Osteoblast (primary cell): ENCODE measurements around the gene BBC3. TPM values are rescaled to one million over a fixed set of nuclear protein-coding genes. Genes with fewer than 3 reads are reported as not detected.

ENCODE experiments used
- DNase-seq: peaks from one replicate; pipeline ENCODE4 v3.0.0; 2011; ENCODE audit warnings: low spot score, mixed read lengths; ENCODE audit not compliant: insufficient read length; ENCODE audit errors: missing footprints
- H2AFZ ChIP-seq: 2 replicates; pipeline ENCODE4 v1.6.0; 2011; ENCODE audit warnings: mild to moderate bottlenecking, low read length
- H3K27ac ChIP-seq: 2 replicates; pipeline ENCODE4 v1.5.1; 2011; ENCODE audit warnings: mild to moderate bottlenecking, low read depth, low read length, moderate library complexity
- H3K27me3 ChIP-seq: 2 replicates; pipeline ENCODE4 v1.6.0; 2012; ENCODE audit warnings: mild to moderate bottlenecking, control low read depth, inconsistent platforms, low read length, moderate library complexity; ENCODE audit not compliant: insufficient read depth
- H3K36me3 ChIP-seq: 2 replicates; pipeline ENCODE4 v1.5.1; 2011; ENCODE audit warnings: mild to moderate bottlenecking, low read length, control low read depth, moderate library complexity; ENCODE audit not compliant: insufficient read depth
- H3K4me1 ChIP-seq: 2 replicates; pipeline ENCODE4 v1.5.1; 2011; ENCODE audit warnings: mild to moderate bottlenecking, low read length, control low read depth, moderate library complexity; ENCODE audit not compliant: insufficient read depth
- H3K4me2 ChIP-seq: 2 replicates; pipeline ENCODE4 v1.6.0; 2011; ENCODE audit warnings: mild to moderate bottlenecking, low read length; ENCODE audit not compliant: insufficient read depth
- H3K4me3 ChIP-seq: fragments of 200-600 bp; sonication (generic); 3 replicates; pipeline ENCODE4 v1.5.1; 2012; ENCODE audit warnings: mild to moderate bottlenecking, low read length, inconsistent platforms; ENCODE audit not compliant: insufficient read depth
- H3K79me2 ChIP-seq: 2 replicates; pipeline ENCODE4 v1.6.0; 2012; ENCODE audit warnings: mild to moderate bottlenecking, low read length, control low read depth, inconsistent platforms; ENCODE audit not compliant: insufficient read depth
- H3K9me3 ChIP-seq: 2 replicates; pipeline ENCODE4 v1.5.1; 2011; ENCODE audit warnings: low read depth, low read length, control low read depth
- H4K20me1 ChIP-seq: 2 replicates; pipeline ENCODE4 v1.6.0; 2012; ENCODE audit warnings: mild to moderate bottlenecking, low read length, control low read depth; ENCODE audit not compliant: insufficient read depth
- total RNA-seq: library from RNA; depleted of rRNA; stranded (reverse); fragments of >200 nt; gene quantifications from 2 replicates; pipeline ENCODE4 v1.2.3, GENCODE V29; 2012
- TF ChIP-seq, protein P1 (sequence below): IDR thresholded peaks from 2 replicates; pipeline ENCODE4 v1.5.1; 2011; ENCODE audit warnings: mild to moderate bottlenecking, low read depth, low read length, moderate library complexity; ENCODE audit errors: extremely low read depth

Gene BBC3
- total RNA-seq, 1 donor = 28.2 TPM

DNA sequence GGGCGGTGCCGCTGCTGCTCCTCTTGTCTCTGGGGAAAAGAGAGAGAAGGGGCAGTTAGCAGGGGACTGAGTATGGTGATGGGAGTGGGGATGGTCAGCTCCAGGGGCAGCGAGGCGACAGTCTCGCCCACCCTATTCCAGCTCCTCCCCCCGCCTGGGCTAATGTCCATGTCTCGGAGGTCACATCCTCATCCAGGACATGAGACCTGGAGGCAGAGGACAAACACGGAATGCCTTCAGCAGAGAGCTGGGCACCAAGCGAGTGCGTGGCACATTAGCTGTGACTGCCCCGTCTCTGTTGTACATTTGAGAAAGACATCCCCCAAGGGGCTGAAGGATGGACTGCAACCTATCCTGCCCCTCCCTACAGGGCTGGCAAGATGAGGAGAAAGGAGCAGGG lies 9.1 kb downstream of the BBC3 start:
- no peaks in the 10 kb centered on the region for H3K27me3 ChIP-seq

GRCh38 chr19:47221080-47221841 lies 9.7 kb downstream of the BBC3 start:
- Histone ChIP-seq H3K9me3 (no peaks in the 10 kb centered on the region), H3K36me3 (peaks cover 24% of the 10 kb centered on the region)

More for the DNA sequence above, 9.1 kb downstream of the BBC3 start:
- Histone ChIP-seq H3K4me1 (peaks cover 12% of the 10 kb centered on the region), H3K27ac (no peak overlapping the region), H3K9me3 (no peaks in the 10 kb centered on the region), H3K36me3 (peaks cover 24% of the 10 kb centered on the region), H3K79me2 (peaks cover 13% of the 10 kb centered on the region), H3K4me3 (no peak overlapping the region), H2AFZ (no peak overlapping the region), H3K4me2 (no peak overlapping the region), H4K20me1 (no peaks in the 10 kb centered on the region)
- peak; percentile 52 for DNase-seq
- TF ChIP-seq, protein P1, sequence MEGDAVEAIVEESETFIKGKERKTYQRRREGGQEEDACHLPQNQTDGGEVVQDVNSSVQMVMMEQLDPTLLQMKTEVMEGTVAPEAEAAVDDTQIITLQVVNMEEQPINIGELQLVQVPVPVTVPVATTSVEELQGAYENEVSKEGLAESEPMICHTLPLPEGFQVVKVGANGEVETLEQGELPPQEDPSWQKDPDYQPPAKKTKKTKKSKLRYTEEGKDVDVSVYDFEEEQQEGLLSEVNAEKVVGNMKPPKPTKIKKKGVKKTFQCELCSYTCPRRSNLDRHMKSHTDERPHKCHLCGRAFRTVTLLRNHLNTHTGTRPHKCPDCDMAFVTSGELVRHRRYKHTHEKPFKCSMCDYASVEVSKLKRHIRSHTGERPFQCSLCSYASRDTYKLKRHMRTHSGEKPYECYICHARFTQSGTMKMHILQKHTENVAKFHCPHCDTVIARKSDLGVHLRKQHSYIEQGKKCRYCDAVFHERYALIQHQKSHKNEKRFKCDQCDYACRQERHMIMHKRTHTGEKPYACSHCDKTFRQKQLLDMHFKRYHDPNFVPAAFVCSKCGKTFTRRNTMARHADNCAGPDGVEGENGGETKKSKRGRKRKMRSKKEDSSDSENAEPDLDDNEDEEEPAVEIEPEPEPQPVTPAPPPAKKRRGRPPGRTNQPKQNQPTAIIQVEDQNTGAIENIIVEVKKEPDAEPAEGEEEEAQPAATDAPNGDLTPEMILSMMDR = no peak

GRCh38 chr19:47215581-47215980 lies 15.4 kb downstream of the BBC3 start:
- Histone ChIP-seq H3K27ac (no peak overlapping the region), H2AFZ (no peak overlapping the region), H3K9me3 (no peaks in the 10 kb centered on the region), H3K4me1 (peaks cover 3% of the 10 kb centered on the region), H3K4me3 (no peak overlapping the region), H3K79me2 (no peaks in the 10 kb centered on the region), H3K27me3 (no peaks in the 10 kb centered on the region), H3K36me3 (peaks cover 15% of the 10 kb centered on the region), H4K20me1 (no peaks in the 10 kb centered on the region), H3K4me2 (no peak overlapping the region)
- no peak for DNase-seq
- TF ChIP-seq, protein P1 = no peak

More at GRCh38 chr19:47221080-47221841, 9.7 kb downstream of the BBC3 start:
- no peak overlapping the region for H3K4me2 ChIP-seq
- DNase-seq = peak; percentile 77
- TF ChIP-seq, protein P1 = no peak
- no peak overlapping the region for H3K27ac ChIP-seq
- H3K79me2 ChIP-seq = peaks cover 13% of the 10 kb centered on the region
- H4K20me1 ChIP-seq = no peaks in the 10 kb centered on the region
- H3K4me1 ChIP-seq = peaks cover 5% of the 10 kb centered on the region
- no peak overlapping the region for H2AFZ ChIP-seq
- H3K27me3 ChIP-seq = no peaks in the 10 kb centered on the region
- no peak overlapping the region for H3K4me3 ChIP-seq

GRCh38 chr19:47210689-47211316 lies 20.2 kb downstream of the BBC3 start:
- peaks cover 6% of the 10 kb centered on the region for H3K4me1 ChIP-seq
- no peaks in the 10 kb centered on the region for H3K27me3 ChIP-seq
- no peaks in the 10 kb centered on the region for H3K79me2 ChIP-seq
- DNase-seq = peak; percentile 87
- peaks cover 43% of the 10 kb centered on the region for H3K36me3 ChIP-seq
- no peak overlapping the region for H3K4me2 ChIP-seq
- no peaks in the 10 kb centered on the region for H4K20me1 ChIP-seq
- H3K4me3 ChIP-seq = no peak overlapping the region
- H2AFZ ChIP-seq = no peak overlapping the region
- no peaks in the 10 kb centered on the region for H3K9me3 ChIP-seq
- H3K27ac ChIP-seq = peak overlapping the region; percentile 67
- TF ChIP-seq, protein P1 = peak; percentile 88
